HG03095 (cell line): ENCODE measurements around the gene CROCC2.

ENCODE experiments used
- ATAC-seq: cut with Tn5 transposase; IDR thresholded peaks from one replicate; pipeline ENCODE4 v1.9.1; 2021; ENCODE audit warnings: moderate library complexity; ENCODE audit not compliant: unreplicated experiment

CROCC2 gene

GRCh38 chr2:240932001-240932723 lies 26.0 kb downstream of the CROCC2 start:
- ATAC-seq = no peak

DNA sequence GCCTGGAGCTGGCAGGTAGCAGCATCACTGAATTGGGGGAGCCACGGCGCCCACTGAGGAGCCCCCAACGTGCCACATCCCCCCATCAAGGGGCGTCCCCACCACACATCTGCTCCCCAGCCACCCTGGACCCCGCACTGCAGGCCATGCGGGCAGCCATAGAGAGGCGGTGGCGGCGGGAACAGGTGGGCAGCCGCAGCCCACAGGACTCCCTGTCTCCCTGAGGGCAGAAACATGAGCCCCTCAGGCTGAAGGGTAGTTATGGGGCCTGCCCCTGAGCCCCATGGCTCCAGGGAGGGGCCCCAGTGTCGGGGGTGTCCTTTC lies 26.6 kb downstream of the CROCC2 start:
- no peak for ATAC-seq

- ATAC-seq = no peak
These were observed 27.2 kb downstream of the CROCC2 start for GRCh38 chr2:240933048-240933965.

- ATAC-seq = no peak
These were observed 28.0 kb downstream of the CROCC2 start for GRCh38 chr2:240933966-240934700.

DNA sequence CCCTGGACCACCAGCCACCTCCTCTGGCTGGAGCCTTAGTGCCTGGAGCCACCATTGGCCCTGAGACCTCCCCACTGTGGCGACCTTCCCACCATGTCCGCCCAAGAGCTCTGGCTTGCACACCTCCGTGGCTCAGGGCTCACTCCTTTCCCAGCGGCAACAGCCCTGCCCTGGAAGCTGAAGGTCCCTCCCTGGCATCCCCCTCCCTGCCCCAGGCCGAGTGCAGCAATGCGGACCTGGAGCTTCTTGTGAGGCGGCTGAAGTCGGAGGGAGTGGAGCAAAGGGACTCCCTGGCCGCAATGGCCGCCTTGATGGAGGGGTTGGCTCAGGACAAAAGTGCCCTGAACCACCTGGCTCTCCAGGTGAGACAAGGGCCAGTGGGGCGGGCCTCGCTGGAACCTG lies 28.6 kb downstream of the CROCC2 start:
- ATAC-seq = no peak

GRCh38 chr2:240935103-240935876 lies 29.2 kb downstream of the CROCC2 start:
- ATAC-seq = no peak

DNA sequence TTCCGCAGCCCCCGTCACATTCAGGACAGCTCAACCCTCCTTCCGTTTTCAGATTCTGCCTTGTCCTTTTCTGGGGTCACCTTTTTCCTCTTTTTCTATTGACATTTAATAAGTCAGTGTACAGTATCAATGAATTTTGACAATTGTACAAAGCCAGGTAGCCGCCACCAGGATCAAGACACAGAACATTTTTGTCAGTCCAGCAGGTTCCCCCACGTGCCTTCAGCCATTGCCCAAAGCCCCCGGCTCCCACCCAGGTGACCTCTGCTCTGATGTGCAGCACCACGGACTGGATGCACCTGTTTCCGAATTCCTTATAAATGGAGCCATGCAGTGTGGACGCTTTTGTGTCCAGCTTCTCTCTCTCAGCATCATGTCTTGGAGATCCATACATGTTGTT lies 30.0 kb downstream of the CROCC2 start:
- no peak for ATAC-seq

- ATAC-seq = no peak
These were observed 39.9 kb downstream of the CROCC2 start for GRCh38 chr2:240946046-240946445.

- ATAC-seq = no peak
These were observed 40.5 kb downstream of the CROCC2 start for GRCh38 chr2:240946654-240947053.

GRCh38 chr2:240947176-240947575 lies 41.0 kb downstream of the CROCC2 start:
- ATAC-seq = no peak

DNA sequence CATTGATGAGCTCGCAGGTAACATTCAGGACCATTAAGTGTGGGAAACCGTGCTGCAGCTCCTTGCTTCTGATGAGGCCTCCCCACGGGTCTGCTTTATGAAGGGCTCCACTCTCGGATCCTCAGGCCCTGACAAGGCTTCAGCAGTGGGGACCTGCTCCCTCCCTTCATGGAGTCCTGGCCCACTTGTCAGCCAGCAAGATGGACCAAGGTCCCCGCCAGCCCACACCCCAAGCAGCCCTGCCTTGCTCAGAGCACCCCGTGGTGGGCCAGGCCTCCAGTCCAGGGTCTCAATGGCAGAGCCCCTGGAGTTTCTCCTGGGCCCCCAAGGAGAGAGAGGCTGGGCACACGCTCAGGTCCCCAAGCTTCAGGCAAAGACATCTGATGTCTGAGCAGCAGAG lies 41.5 kb downstream of the CROCC2 start:
- ATAC-seq = no peak

DNA sequence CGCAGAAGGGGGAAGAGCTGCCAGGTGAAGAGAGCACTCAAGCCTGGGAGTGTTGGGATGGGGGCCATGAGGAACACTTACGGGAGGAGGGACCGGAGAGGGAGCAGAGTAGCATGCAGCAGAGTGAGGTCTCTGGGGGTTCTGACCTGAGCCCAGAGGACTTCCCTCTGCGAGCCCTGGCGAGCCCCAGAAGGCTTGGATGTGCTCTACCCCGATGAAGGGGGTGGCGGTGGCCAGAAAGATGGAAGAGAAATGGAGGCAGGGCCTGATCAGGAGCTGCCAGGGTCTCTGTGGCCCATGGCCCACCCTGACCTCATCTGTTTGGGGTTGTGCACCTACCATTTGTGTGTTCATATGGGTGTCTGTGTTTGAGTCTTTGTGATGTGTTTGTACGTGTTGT lies 42.0 kb downstream of the CROCC2 start:
- no peak for ATAC-seq

DNA sequence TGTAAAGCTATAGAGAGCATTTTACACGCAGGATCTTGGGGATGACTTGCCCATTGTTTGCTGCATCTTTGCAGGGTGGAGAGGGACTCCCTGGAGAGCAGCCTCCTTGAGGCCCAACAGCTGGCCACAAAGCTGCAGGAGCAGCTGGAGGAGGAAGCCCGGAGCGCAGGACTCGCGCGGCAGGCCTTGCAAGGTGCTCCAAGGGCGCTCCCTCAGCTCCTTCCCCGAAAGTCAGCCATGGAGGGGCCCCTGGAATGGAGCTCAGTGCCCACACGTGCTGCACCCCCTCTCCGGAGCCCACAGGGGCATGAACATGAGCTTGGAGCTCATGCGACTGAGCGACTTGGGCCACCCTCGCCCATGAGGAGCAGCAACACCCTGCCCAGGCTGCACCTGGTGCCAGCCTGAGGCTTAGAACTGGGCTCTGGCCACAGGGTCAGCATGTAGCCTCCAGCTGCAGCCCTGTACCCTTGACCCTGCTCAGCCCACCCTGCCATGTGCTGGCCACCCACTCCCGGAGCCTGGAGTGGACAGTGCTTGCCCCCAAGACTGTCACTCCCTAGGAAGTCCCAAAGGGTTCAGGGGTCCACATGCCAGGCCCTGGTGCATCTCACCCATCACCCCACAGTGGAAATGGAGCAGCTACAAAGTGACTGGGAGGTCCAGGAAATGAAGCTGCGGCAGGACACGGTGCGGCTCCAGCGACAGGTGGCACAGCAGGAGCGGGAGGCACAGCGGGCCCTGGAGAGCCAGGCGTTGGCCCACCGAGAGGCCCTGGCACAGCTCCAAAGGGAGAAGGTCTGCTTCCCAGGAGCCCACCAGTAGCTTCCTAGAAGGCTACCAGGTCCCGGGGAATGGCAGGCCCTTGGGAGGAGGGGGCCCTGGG lies 43.0 kb downstream of the CROCC2 start:
- ATAC-seq = no peak

- ATAC-seq = no peak
These were observed 43.9 kb downstream of the CROCC2 start for GRCh38 chr2:240949791-240950705.

DNA sequence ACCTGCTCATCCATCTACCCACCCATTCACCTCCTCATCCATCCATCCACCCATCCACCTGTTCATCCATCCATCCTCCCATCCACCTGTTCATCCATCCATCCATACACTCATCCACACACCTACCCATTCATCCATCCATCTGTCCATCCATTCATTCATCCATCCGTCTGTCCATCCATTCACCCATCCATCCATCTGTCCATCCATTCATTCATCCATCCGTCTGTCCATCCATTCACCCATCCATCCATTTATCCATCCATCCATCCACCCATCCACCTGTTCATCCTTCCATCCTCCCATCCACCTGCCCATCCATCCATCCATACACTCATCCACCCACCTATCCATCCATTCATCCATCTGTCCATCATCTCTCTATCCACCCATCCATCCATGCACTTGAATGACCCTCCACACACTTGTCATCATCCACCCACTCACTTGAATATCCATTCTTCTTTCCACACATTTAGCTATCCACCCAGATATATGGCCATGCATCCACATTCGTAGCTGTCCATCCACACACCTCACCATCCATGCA lies 45.0 kb downstream of the CROCC2 start:
- no peak for ATAC-seq

DNA sequence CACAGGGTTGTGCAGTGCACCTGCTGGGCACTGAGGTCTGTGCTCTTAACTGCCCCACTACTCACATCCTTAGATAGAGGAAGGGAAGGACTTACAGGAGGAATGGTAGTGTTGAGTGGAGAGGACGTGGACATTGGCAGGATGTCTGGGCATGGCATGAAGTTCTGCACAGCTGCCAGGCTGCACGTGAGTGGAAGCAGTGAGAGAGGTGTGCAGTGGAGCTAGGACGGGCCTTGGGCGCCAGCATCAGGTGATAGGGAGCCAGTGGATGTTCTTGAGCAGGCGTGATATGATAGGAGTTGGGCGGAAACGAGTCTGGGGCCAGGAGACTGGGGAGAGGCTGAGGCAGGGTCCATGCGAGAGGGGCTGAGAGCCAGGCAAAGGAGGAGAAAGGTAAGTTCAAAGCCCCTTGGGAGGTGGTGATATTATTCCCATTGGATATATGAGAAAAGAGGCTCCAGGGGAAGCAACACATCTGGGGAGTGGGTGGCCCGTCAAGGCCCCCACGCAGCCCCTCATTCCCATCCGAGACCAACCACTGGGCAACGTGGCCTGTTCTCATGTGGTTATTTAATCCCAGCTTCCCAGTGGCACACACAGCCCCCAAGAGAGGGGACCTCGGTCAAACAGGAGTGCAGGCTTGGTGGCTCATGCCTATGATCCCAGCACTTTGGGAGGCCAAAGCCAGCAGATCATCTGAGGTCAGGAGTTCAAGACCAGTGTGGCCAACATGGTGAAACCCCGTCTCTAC lies 46.5 kb downstream of the CROCC2 start:
- ATAC-seq = no peak

- ATAC-seq = no peak
These were observed 47.6 kb downstream of the CROCC2 start for GRCh38 chr2:240953426-240954410.
